HCT116 (cell line): ENCODE results near the gene OR8A1. TPM values are rescaled to one million over a fixed set of nuclear protein-coding genes. Genes with fewer than 3 reads are reported as not detected.

Experiments
- ATAC-seq: fragments of 200-7000 bp; cut with Tn5 transposase; 2 replicates; pipeline ENCODE4 v1.9.1; 2020; ENCODE audit warnings: mild to moderate bottlenecking, moderate library complexity
- BruUV-seq: library from RNA; stranded (reverse); fragments of 400-500 nt; replicated peaks from 2 replicates; lab custom pipeline; 2021; lab: Mats Ljungman, UMichigan
- CTCF ChIA-PET: fragments of 300-600 bp; sonication (Branson Sonifier 250); formaldehyde crosslinking; loops from one replicate; lab custom pipeline; 2021; ENCODE audit warnings: antibody characterized with exemption; lab: Charles Lee
- POLR2A ChIA-PET: fragments of 300-600, 350-600 bp; sonication (Branson Sonifier 250); formaldehyde crosslinking; loops from one replicate; lab custom pipeline; 2021; ENCODE audit warnings: antibody characterized with exemption; lab: Charles Lee
- RAD21 ChIA-PET, 2 experiments: fragments of 300-600 bp; sonication (Branson Sonifier 250); formaldehyde crosslinking; loops; one replicate each; lab custom pipeline; 2023; ENCODE audit warnings: low total read pairs in 2 of 2; ENCODE audit not compliant: uncharacterized antibody in 2 of 2, unreplicated experiment in 2 of 2, low non-redundant PET in 1 of 2; lab: Charles Lee
- DNase-seq: peaks from one replicate; pipeline ENCODE4 v3.0.0-alpha.2; 2010; ENCODE audit warnings: low read depth, low spot score
- H2AFZ ChIP-seq: fragments of 200-600 bp; shearing (Covaris generic), sonication (generic); 2 replicates; pipeline ENCODE4 v1.6.1; 2017; ENCODE audit warnings: low read depth, mixed run types, mixed read lengths, antibody characterized with exemption, low read length; ENCODE audit not compliant: poor library complexity, severe bottlenecking
- H3K27ac ChIP-seq: 2 replicates; pipeline ENCODE4 v1.5.1; 2012; ENCODE audit warnings: low read depth, low read length
- H3K27me3 ChIP-seq: fragments of 200-600 bp; sonication (generic); 2 replicates; pipeline ENCODE4 v1.6.1; 2016; ENCODE audit warnings: mixed run types, low read length, mixed read lengths; ENCODE audit not compliant: insufficient read depth
- H3K36me3 ChIP-seq, 2 experiments: fragments of 200-500 bp in 1 of 2; fragments of 200-600 bp in 1 of 2; sonication (Bioruptor generic) in 1 of 2; sonication (generic) in 1 of 2; 2 replicates each; pipeline versions ENCODE4 v1.5.1 to v1.6.1; 2014 to 2016; ENCODE audit warnings: low read length in 2 of 2, inconsistent platforms in 1 of 2, mixed read lengths in 1 of 2, mixed run types in 1 of 2; ENCODE audit not compliant: insufficient read depth in 2 of 2, control insufficient read depth in 1 of 2
- H3K4me1 ChIP-seq, 2 experiments: fragments of 200-600 bp in 1 of 2; sonication (generic) in 1 of 2; 2 replicates each; pipeline versions ENCODE4 v1.5.1 to v1.6.1; 2012 to 2017; ENCODE audit warnings: low read length in 2 of 2, inconsistent platforms in 1 of 2, mild to moderate bottlenecking in 1 of 2, mixed read lengths in 1 of 2, mixed run types in 1 of 2, moderate library complexity in 1 of 2; ENCODE audit not compliant: insufficient read depth in 2 of 2, control insufficient read depth in 1 of 2
- H3K4me2 ChIP-seq: fragments of 200-600 bp; sonication (generic); 2 replicates; pipeline ENCODE4 v1.6.1; 2017; ENCODE audit warnings: mixed run types, low read length, mixed read lengths
- H3K4me3 ChIP-seq, 2 experiments: fragments of 200-600 bp in 1 of 2; sonication (generic) in 1 of 2; replicated peaks in 1 of 2; 2 replicates each; pipeline ENCODE4 v1.5.1; 2011 to 2016; ENCODE audit warnings: low read length in 2 of 2, control low read depth in 1 of 2, low read depth in 1 of 2, mild to moderate bottlenecking in 1 of 2, mixed read lengths in 1 of 2, mixed run types in 1 of 2
- H3K79me2 ChIP-seq: fragments of 200-600 bp; sonication (generic); 2 replicates; pipeline ENCODE4 v1.6.1; 2017; ENCODE audit warnings: mild to moderate bottlenecking, mixed run types, low read length, moderate library complexity, mixed read lengths; ENCODE audit not compliant: insufficient read depth
- H3K9ac ChIP-seq: fragments of 200-600 bp; sonication (generic); 2 replicates; pipeline ENCODE4 v1.6.1; 2016; ENCODE audit warnings: low read length, mixed read lengths
- H3K9me2 ChIP-seq: fragments of 200-600 bp; sonication (generic), shearing (Covaris generic); 2 replicates; pipeline ENCODE4 v1.6.1; 2017; ENCODE audit warnings: mixed run types, mild to moderate bottlenecking, moderate library complexity; ENCODE audit not compliant: insufficient read depth
- H3K9me3 ChIP-seq, 2 experiments: fragments of 200-500 bp in 1 of 2; fragments of 200-600 bp in 1 of 2; sonication (Bioruptor generic) in 1 of 2; sonication (generic) in 1 of 2; 2 replicates each; pipeline ENCODE4 v1.6.1; 2014 to 2017; ENCODE audit warnings: low read length in 2 of 2, mixed read lengths in 2 of 2, inconsistent platforms in 1 of 2, low read depth in 1 of 2, mild to moderate bottlenecking in 1 of 2, mixed run types in 1 of 2, moderate library complexity in 1 of 2; ENCODE audit not compliant: control insufficient read depth in 1 of 2, insufficient read depth in 1 of 2
- H4K20me1 ChIP-seq: fragments of 200-600 bp; sonication (generic), shearing (Covaris generic); 2 replicates; pipeline ENCODE4 v1.6.1; 2017; ENCODE audit warnings: mixed run types, mild to moderate bottlenecking, moderate library complexity; ENCODE audit not compliant: insufficient read depth
- CBX3 ChIP-seq: IDR thresholded peaks from 2 replicates; pipeline ENCODE4 v1.6.1; 2012; ENCODE audit warnings: low read depth
- EGR1 ChIP-seq: IDR thresholded peaks from 2 replicates; pipeline ENCODE4 v1.6.1; 2012; ENCODE audit warnings: low read depth
- EZH2 ChIP-seq: fragments of 200-600 bp; sonication (generic); IDR thresholded peaks from 2 replicates; pipeline ENCODE4 v1.6.1; 2017; ENCODE audit warnings: antibody characterized with exemption, mixed run types
- EZH2phosphoT487 ChIP-seq: fragments of 200-600 bp; IDR thresholded peaks from 2 replicates; pipeline ENCODE4 v1.6.1; 2018; ENCODE audit warnings: antibody characterized with exemption, borderline replicate concordance
- POLR2AphosphoS5 ChIP-seq: IDR thresholded peaks from 2 replicates; pipeline ENCODE4 v1.6.1; 2011; ENCODE audit warnings: mild to moderate bottlenecking, low read depth, low read length, moderate library complexity
- RAD21 ChIP-seq: IDR thresholded peaks from 2 replicates; pipeline ENCODE4 v1.6.1; 2012; ENCODE audit warnings: low read depth, mild to moderate bottlenecking
- SIN3A ChIP-seq: IDR thresholded peaks from 2 replicates; pipeline ENCODE4 v1.6.1; 2012; ENCODE audit warnings: low read depth
- SP1 ChIP-seq: IDR thresholded peaks from 2 replicates; pipeline ENCODE4 v1.6.1; 2012; ENCODE audit warnings: low read depth
- TCF7L2 ChIP-seq: IDR thresholded peaks from 2 replicates; pipeline ENCODE4 v1.7.0; 2011; ENCODE audit warnings: borderline replicate concordance, inconsistent platforms; ENCODE audit not compliant: insufficient read depth, insufficient read length; ENCODE audit errors: extremely low read depth
- YY1 ChIP-seq: IDR thresholded peaks from 2 replicates; pipeline ENCODE4 v1.6.1; 2011; ENCODE audit warnings: low read length, low read depth, moderate library complexity, mild to moderate bottlenecking; ENCODE audit not compliant: insufficient replicate concordance; ENCODE audit errors: extremely low read depth
- ZBTB33 ChIP-seq: IDR thresholded peaks from 2 replicates; pipeline ENCODE4 v1.6.1; 2011; ENCODE audit warnings: mild to moderate bottlenecking, low read length, moderate library complexity; ENCODE audit not compliant: insufficient replicate concordance; ENCODE audit errors: extremely low read depth
- ZFX ChIP-seq: fragments of 450-650 bp; IDR thresholded peaks from 2 replicates; pipeline ENCODE4 v1.6.1; 2017
- ZNF274 ChIP-seq: fragments of 200-500 bp; sonication (Bioruptor generic); IDR thresholded peaks from 2 replicates; pipeline ENCODE4 v1.6.1; 2014; ENCODE audit warnings: mild to moderate bottlenecking, low read depth, low read length, inconsistent platforms
- intact Hi-C: fragments of 100-400 bp; cut with micrococcal nuclease; formaldehyde crosslinking; loops from 2 replicates; pipeline ENCODE4 v1.10.0; 2022
- total RNA-seq: library from RNA; stranded (reverse); gene quantifications from one replicate; pipeline ENCODE4 v1.2.1, GENCODE V29; 2021; ENCODE audit not compliant: unreplicated experiment

Gene OR8A1
- total RNA-seq, 1 experiment from 2014 or later = not detected

- TF ChIP-seq ZNF274 (no peak), ZFX (no peak), YY1 (no peak), TCF7L2 (no peak), POLR2AphosphoS5 (no peak), CBX3 (no peak), EZH2 (no peak), SIN3A (no peak), SP1 (no peak), ZBTB33 (no peak), EZH2phosphoT487 (no peak), RAD21 (no peak), EGR1 (no peak)
- ChIA-PET RAD21 (no interaction called here), CTCF (no interaction called here), POLR2A (no interaction called here)
- no peaks in the 10 kb centered on the region for H3K4me1 ChIP-seq
- ATAC-seq = no peak
- BruUV-seq = no TSS peak
- H3K9me2 ChIP-seq = no peaks in the 10 kb centered on the region
- H3K9me3 ChIP-seq = no peaks in the 10 kb centered on the region
- DNase-seq = no peak
- no peaks in the 10 kb centered on the region for H3K36me3 ChIP-seq
- no peak overlapping the region for H3K4me3 ChIP-seq
- H3K27me3 ChIP-seq = no peaks in the 10 kb centered on the region
- H3K79me2 ChIP-seq = no peaks in the 10 kb centered on the region
- no peak overlapping the region for H3K9ac ChIP-seq
- intact Hi-C loops = no loop called here
- H3K4me2 ChIP-seq = no peak overlapping the region
- H3K27ac ChIP-seq = no peak overlapping the region
- no peak overlapping the region for H2AFZ ChIP-seq
- H4K20me1 ChIP-seq = no peaks in the 10 kb centered on the region
Measured at GRCh38 chr11:124610295-124610694, 40.5 kb downstream of the OR8A1 start.
